ENCODE results near the gene GBF1. TPM values are rescaled to one million over a fixed set of nuclear protein-coding genes. Genes with fewer than 3 reads are reported as not detected.
"Not testable (repeated sequence)": the region's sequence is repeated elsewhere in the genome, so short reads cannot be mapped to it uniquely, and the experiment has no call there.

Gene GBF1
- total and polyA plus RNA-seq, 4 experiments from 2014 or later: 3.1 to 44.7 (median 31.8) TPM

- H3K36me3 Mint-ChIP-seq: peaks cover 11 to 12% of the 10 kb centered on the region in 2 donors
- no peak overlapping the region for H3K27ac Mint-ChIP-seq
- DNase-seq: no peak
- intact Hi-C loops (cut with micrococcal nuclease): no loop called here
- H3K27ac ChIP-seq (ENCODE audit: low read depth, low read length): no peak overlapping the region
- H3K4me3 ChIP-seq (ENCODE audit: low read length in 2 of 2): no peak overlapping the region
- no peaks in the 10 kb centered on the region for H3K4me1 ChIP-seq (ENCODE audit: insufficient read depth, low read length)
- H3K36me3 ChIP-seq (ENCODE audit: insufficient read depth, low read length): no peaks in the 10 kb centered on the region
- no peaks in the 10 kb centered on the region for H3K27me3 ChIP-seq (ENCODE audit: insufficient read depth, low read length)
- no peaks in the 10 kb centered on the region for H3K9me3 Mint-ChIP-seq
- no peaks in the 10 kb centered on the region for H3K9me3 ChIP-seq (ENCODE audit: control insufficient read depth in 1 of 2, low read length in 2 of 2)
- peaks cover 11 to 24% (median 18%) of the 10 kb centered on the region in 4 donors for H3K4me1 Mint-ChIP-seq
- H3K27me3 Mint-ChIP-seq: no peaks in the 10 kb centered on the region
- ChIA-PET POLR2A (ENCODE audit: partially characterized antibody) (interaction anchor here (0.6 kb wide), 1 partner anchor 11 kb away, joined by 3 read pairs; no protein-coding TSS in a partner anchor), CTCF (ENCODE audit: partially characterized antibody) (interaction anchor here (0.7 to 2.0 kb wide), 4 partner anchors 12 to 287 kb away, joined by 3 to 6 read pairs (median 4); no protein-coding TSS in a partner anchor)
- H3K4me3 Mint-ChIP-seq: no peak overlapping the region
Measured at GRCh38 chr10:102297101-102297500, 51.8 kb downstream of the GBF1 start.

GRCh38 chr10:102298899-102299298 lies 53.6 kb downstream of the GBF1 start:
- H3K4me3 ChIP-seq (ENCODE audit: low read length in 2 of 2): no peak overlapping the region
- Mint-ChIP-seq H3K4me1 (peaks cover 11 to 28% (median 17%) of the 10 kb centered on the region in 4 donors), H3K4me3 (no peak overlapping the region), H3K27ac (no peak overlapping the region), H3K27me3 (no peaks in the 10 kb centered on the region), H3K36me3 (peaks cover 11 to 12% of the 10 kb centered on the region in 2 donors), H3K9me3 (no peaks in the 10 kb centered on the region)
- H3K9me3 ChIP-seq (ENCODE audit: control insufficient read depth in 1 of 2, low read length in 2 of 2): no peaks in the 10 kb centered on the region
- no peaks in the 10 kb centered on the region for H3K36me3 ChIP-seq (ENCODE audit: insufficient read depth, low read length)
- H3K27me3 ChIP-seq (ENCODE audit: insufficient read depth, low read length): no peaks in the 10 kb centered on the region
- ChIA-PET POLR2A (ENCODE audit: partially characterized antibody) (interaction anchor here (0.5 kb wide), 1 partner anchor 89 kb away, joined by 4 read pairs; no protein-coding TSS in a partner anchor), CTCF (ENCODE audit: partially characterized antibody) (no interaction called here)
- intact Hi-C loops (cut with micrococcal nuclease): no loop called here
- no peak overlapping the region for H3K27ac ChIP-seq (ENCODE audit: low read depth, low read length)
- no peak for DNase-seq
- H3K4me1 ChIP-seq (ENCODE audit: insufficient read depth, low read length): no peaks in the 10 kb centered on the region

GRCh38 chr10:102299873-102300272 lies 54.5 kb downstream of the GBF1 start:
- Histone ChIP-seq H3K27me3 (ENCODE audit: insufficient read depth, low read length) (no peaks in the 10 kb centered on the region), H3K4me1 (ENCODE audit: insufficient read depth, low read length) (no peaks in the 10 kb centered on the region), H3K36me3 (ENCODE audit: insufficient read depth, low read length) (no peaks in the 10 kb centered on the region), H3K4me3 (ENCODE audit: low read length in 2 of 2) (no peak overlapping the region), H3K9me3 (ENCODE audit: control insufficient read depth in 1 of 2, low read length in 2 of 2) (no peaks in the 10 kb centered on the region), H3K27ac (ENCODE audit: low read depth, low read length) (no peak overlapping the region)
- Mint-ChIP-seq H3K4me3 (no peak overlapping the region), H3K36me3 (peaks cover 11 to 12% of the 10 kb centered on the region in 2 donors), H3K4me1 (peaks cover 11 to 28% (median 16%) of the 10 kb centered on the region in 4 donors), H3K27me3 (no peaks in the 10 kb centered on the region), H3K27ac (no peak overlapping the region), H3K9me3 (no peaks in the 10 kb centered on the region)
- no peak for DNase-seq
- intact Hi-C loops (cut with micrococcal nuclease): no loop called here
- ChIA-PET CTCF (ENCODE audit: partially characterized antibody) (interaction anchor here (1.3 kb wide), 1 partner anchor 52 kb away, joined by 3 read pairs; no protein-coding TSS in a partner anchor), POLR2A (ENCODE audit: partially characterized antibody) (no interaction called here)

GRCh38 chr10:102300278-102300843 lies 55.0 kb downstream of the GBF1 start:
- POLR2A ChIA-PET (ENCODE audit: partially characterized antibody): no interaction called here
- no peak overlapping the region for H3K4me3 Mint-ChIP-seq
- H3K9me3 ChIP-seq (ENCODE audit: control insufficient read depth in 1 of 2, low read length in 2 of 2): no peaks in the 10 kb centered on the region

GRCh38 chr10:102300912-102301311 lies 55.6 kb downstream of the GBF1 start:
- intact Hi-C loops (cut with micrococcal nuclease); H3K36me3 ChIP-seq (ENCODE audit: insufficient read depth, low read length); H3K4me3 ChIP-seq (ENCODE audit: low read length in 2 of 2); H3K27ac Mint-ChIP-seq; H3K9me3 Mint-ChIP-seq; H3K4me3 Mint-ChIP-seq; H3K27ac ChIP-seq (ENCODE audit: low read depth, low read length); H3K27me3 Mint-ChIP-seq; H3K4me1 ChIP-seq (ENCODE audit: insufficient read depth, low read length); H3K27me3 ChIP-seq (ENCODE audit: insufficient read depth, low read length); DNase-seq; H3K9me3 ChIP-seq (ENCODE audit: control insufficient read depth in 1 of 2, low read length in 2 of 2); POLR2A ChIA-PET (ENCODE audit: partially characterized antibody): not testable (repeated sequence)
- Mint-ChIP-seq H3K36me3 (peaks cover 9 to 12% of the 10 kb centered on the region in 2 donors), H3K4me1 (peaks cover 11 to 28% (median 16%) of the 10 kb centered on the region in 4 donors)
- CTCF ChIA-PET (ENCODE audit: partially characterized antibody): interaction anchor here (1.3 kb wide), 1 partner anchor 51 kb away, joined by 3 read pairs; no protein-coding TSS in a partner anchor

More at GRCh38 chr10:102300278-102300843, 55.0 kb downstream of the GBF1 start:
- Mint-ChIP-seq H3K9me3 (no peaks in the 10 kb centered on the region), H3K27ac (peak overlapping the region in 1 of 7 donors; percentile 86), H3K27me3 (no peaks in the 10 kb centered on the region), H3K36me3 (peaks cover 9 to 10% of the 10 kb centered on the region in 2 donors), H3K4me1 (peaks cover 11 to 28% (median 16%) of the 10 kb centered on the region in 4 donors)
- Histone ChIP-seq H3K4me3 (ENCODE audit: low read length in 2 of 2) (no peak overlapping the region), H3K36me3 (ENCODE audit: insufficient read depth, low read length) (no peaks in the 10 kb centered on the region), H3K27me3 (ENCODE audit: insufficient read depth, low read length) (no peaks in the 10 kb centered on the region), H3K4me1 (ENCODE audit: insufficient read depth, low read length) (no peaks in the 10 kb centered on the region), H3K27ac (ENCODE audit: low read depth, low read length) (no peak overlapping the region)
- CTCF ChIA-PET (ENCODE audit: partially characterized antibody): interaction anchor here (1.3 kb wide), 1 partner anchor 52 kb away, joined by 3 read pairs; no protein-coding TSS in a partner anchor
- DNase-seq: no peak
- intact Hi-C loops (cut with micrococcal nuclease): no loop called here

- H3K27ac Mint-ChIP-seq; CTCF ChIA-PET (ENCODE audit: partially characterized antibody); H3K9me3 Mint-ChIP-seq; H3K36me3 ChIP-seq (ENCODE audit: insufficient read depth, low read length); DNase-seq; H3K27me3 ChIP-seq (ENCODE audit: insufficient read depth, low read length); intact Hi-C loops (cut with micrococcal nuclease); H3K9me3 ChIP-seq (ENCODE audit: control insufficient read depth in 1 of 2, low read length in 2 of 2); H3K4me3 Mint-ChIP-seq; POLR2A ChIA-PET (ENCODE audit: partially characterized antibody); H3K4me1 ChIP-seq (ENCODE audit: insufficient read depth, low read length); H3K27me3 Mint-ChIP-seq; H3K4me3 ChIP-seq (ENCODE audit: low read length in 2 of 2); H3K27ac ChIP-seq (ENCODE audit: low read depth, low read length): not testable (repeated sequence)
- Mint-ChIP-seq H3K36me3 (peaks cover 9 to 12% of the 10 kb centered on the region in 2 donors), H3K4me1 (peaks cover 11 to 28% (median 16%) of the 10 kb centered on the region in 4 donors)
Measured at GRCh38 chr10:102301332-102301731, 56.0 kb downstream of the GBF1 start.

- H3K4me3 ChIP-seq (ENCODE audit: low read length in 2 of 2): no peak overlapping the region
- no peaks in the 10 kb centered on the region for H3K9me3 ChIP-seq (ENCODE audit: control insufficient read depth in 1 of 2, low read length in 2 of 2)
- intact Hi-C loops (cut with micrococcal nuclease): no loop called here
- H3K27me3 ChIP-seq (ENCODE audit: insufficient read depth, low read length): no peaks in the 10 kb centered on the region
- Mint-ChIP-seq H3K4me1 (peaks cover 8 to 24% (median 14%) of the 10 kb centered on the region in 4 donors), H3K27me3 (no peaks in the 10 kb centered on the region), H3K4me3 (no peak overlapping the region), H3K27ac (peak overlapping the region in 2 of 7 donors; percentile 31 to 33), H3K9me3 (no peaks in the 10 kb centered on the region), H3K36me3 (peaks cover 15 to 17% of the 10 kb centered on the region in 2 donors)
- H3K36me3 ChIP-seq (ENCODE audit: insufficient read depth, low read length): no peaks in the 10 kb centered on the region
- CTCF ChIA-PET (ENCODE audit: partially characterized antibody): interaction anchor here (0.9 kb wide), 1 partner anchor 72 kb away, joined by 5 read pairs; no protein-coding TSS in a partner anchor
- H3K27ac ChIP-seq (ENCODE audit: low read depth, low read length): no peak overlapping the region
- DNase-seq: no peak
- POLR2A ChIA-PET (ENCODE audit: partially characterized antibody): no interaction called here
- no peaks in the 10 kb centered on the region for H3K4me1 ChIP-seq (ENCODE audit: insufficient read depth, low read length)
Measured at GRCh38 chr10:102302611-102303010, 57.3 kb downstream of the GBF1 start.
